D721Med (cell line): ENCODE measurements around the gene TIA1.
"Not testable (repeated sequence)": the region's sequence is repeated elsewhere in the genome, so short reads cannot be mapped to it uniquely, and the experiment has no call there.

Experiments
- DNase-seq: peaks from one replicate; pipeline ENCODE4 v3.0.0; 2011; ENCODE audit warnings: low spot score; ENCODE audit not compliant: insufficient read length
- FAIRE-seq: peaks from 2 replicates; lab custom pipeline; 2011; peaks lifted over from hg19 to GRCh38; lab: Jason Lieb, UNC
- TF ChIP-seq, protein P1 (sequence below): IDR thresholded peaks from 2 replicates; pipeline ENCODE4 v1.5.1; 2012; ENCODE audit warnings: mild to moderate bottlenecking, control low read depth; ENCODE audit not compliant: insufficient read depth; ENCODE audit errors: missing control alignments

TIA1 gene

DNA sequence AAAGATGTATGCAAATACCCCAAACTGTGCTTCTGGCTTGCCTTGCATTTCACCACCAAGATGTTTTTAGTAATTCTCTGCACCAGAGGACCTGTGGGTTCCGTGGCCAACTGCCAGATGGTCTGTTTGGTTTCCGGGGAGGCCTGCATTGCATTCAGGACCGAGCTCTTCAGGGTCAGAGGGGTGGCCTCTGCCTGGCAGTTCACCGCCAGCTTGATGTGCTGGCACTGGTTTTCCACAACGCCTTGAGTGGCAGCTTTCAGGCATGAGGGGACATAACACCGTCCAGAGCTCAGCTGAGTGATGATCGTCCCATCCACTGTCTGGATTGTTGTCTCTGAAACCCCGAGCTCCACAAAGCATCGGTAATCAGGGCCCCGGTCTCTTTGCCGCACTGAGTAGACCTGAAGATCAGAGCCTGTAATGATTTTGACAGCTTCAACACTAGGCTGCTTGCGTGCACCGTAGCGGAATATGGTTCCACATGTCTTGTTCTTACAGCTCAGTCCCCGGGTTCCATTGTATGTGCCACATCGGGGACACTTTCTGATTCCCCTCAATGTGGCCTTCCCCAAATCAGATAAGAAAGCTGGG is 67.0 kb downstream of the TIA1 start:
- FAIRE-seq: no peak
- TF ChIP-seq, protein P1, sequence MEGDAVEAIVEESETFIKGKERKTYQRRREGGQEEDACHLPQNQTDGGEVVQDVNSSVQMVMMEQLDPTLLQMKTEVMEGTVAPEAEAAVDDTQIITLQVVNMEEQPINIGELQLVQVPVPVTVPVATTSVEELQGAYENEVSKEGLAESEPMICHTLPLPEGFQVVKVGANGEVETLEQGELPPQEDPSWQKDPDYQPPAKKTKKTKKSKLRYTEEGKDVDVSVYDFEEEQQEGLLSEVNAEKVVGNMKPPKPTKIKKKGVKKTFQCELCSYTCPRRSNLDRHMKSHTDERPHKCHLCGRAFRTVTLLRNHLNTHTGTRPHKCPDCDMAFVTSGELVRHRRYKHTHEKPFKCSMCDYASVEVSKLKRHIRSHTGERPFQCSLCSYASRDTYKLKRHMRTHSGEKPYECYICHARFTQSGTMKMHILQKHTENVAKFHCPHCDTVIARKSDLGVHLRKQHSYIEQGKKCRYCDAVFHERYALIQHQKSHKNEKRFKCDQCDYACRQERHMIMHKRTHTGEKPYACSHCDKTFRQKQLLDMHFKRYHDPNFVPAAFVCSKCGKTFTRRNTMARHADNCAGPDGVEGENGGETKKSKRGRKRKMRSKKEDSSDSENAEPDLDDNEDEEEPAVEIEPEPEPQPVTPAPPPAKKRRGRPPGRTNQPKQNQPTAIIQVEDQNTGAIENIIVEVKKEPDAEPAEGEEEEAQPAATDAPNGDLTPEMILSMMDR: no peak
- DNase-seq: no peak

DNA sequence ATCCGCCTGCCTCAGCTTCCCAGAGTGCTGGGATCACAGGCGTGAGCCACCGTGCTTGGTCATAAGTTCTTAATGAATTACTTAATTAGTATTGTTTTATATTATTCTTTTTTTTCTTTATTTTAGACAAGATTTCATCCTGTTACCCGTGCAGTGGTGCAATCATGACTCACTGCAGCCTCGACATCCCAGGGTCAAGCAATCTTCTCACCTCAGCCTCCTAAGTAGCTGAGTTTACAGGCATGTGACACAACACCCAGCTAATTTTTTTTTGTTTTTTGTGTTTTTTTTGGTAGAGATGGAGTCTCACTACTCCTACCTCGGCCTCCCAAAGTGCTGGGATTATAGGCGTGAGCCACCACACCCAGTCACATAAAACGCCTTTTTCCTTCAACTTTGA is 74.9 kb downstream of the TIA1 start:
- FAIRE-seq (no peak), DNase-seq (no peak)
- TF ChIP-seq, protein P1: no peak

GRCh38 chr2:70169654-70170245 is 78.7 kb downstream of the TIA1 start:
- DNase-seq, FAIRE-seq: not testable (repeated sequence)

GRCh38 chr2:70161069-70161534 is 87.3 kb downstream of the TIA1 start:
- no peak for DNase-seq
- FAIRE-seq: no peak

GRCh38 chr2:70160545-70160944 is 87.9 kb downstream of the TIA1 start:
- FAIRE-seq (no peak), DNase-seq (no peak)
- TF ChIP-seq, protein P1: no peak

More at GRCh38 chr2:70161069-70161534, 87.3 kb downstream of the TIA1 start:
- TF ChIP-seq, protein P1: no peak
